Neural cell (in vitro differentiated cells): ENCODE results near the gene PRXL2A. TPM values are rescaled to one million over a fixed set of nuclear protein-coding genes. Genes with fewer than 3 reads are reported as not detected.
"Not testable (repeated sequence)": the region's sequence is repeated elsewhere in the genome, so short reads cannot be mapped to it uniquely, and the experiment has no call there.

Source experiments
- H2AFZ ChIP-seq: fragments of 200-600, 300-800 bp; sonication (generic), shearing (Covaris generic); 2 replicates; pipeline ENCODE4 v1.6.0; 2014; ENCODE audit warnings: low read depth, mild to moderate bottlenecking, antibody characterized with exemption, low read length, moderate library complexity
- H3F3A ChIP-seq: fragments of 200-600 bp; shearing (Covaris generic); 2 replicates; pipeline ENCODE4 v1.6.1; 2016; ENCODE audit warnings: mild to moderate bottlenecking, moderate library complexity, mixed read lengths, antibody characterized with exemption, low read length; ENCODE audit not compliant: insufficient read depth, poor library complexity, severe bottlenecking
- H3K27ac ChIP-seq: fragments of 200-600, 300-800 bp; sonication (generic), shearing (Covaris generic); 2 replicates; pipeline ENCODE4 v1.5.1; 2014; ENCODE audit warnings: mild to moderate bottlenecking, low read length, moderate library complexity
- H3K27me3 ChIP-seq: fragments of 300-800, 200-600 bp; sonication (generic), shearing (Covaris generic); 2 replicates; pipeline ENCODE4 v1.6.0; 2014; ENCODE audit warnings: mild to moderate bottlenecking, low read depth, low read length, moderate library complexity; ENCODE audit not compliant: insufficient read depth
- H3K36me3 ChIP-seq: fragments of 300-800, 200-600 bp; sonication (generic), shearing (Covaris generic); 2 replicates; pipeline ENCODE4 v1.5.1; 2014; ENCODE audit warnings: mild to moderate bottlenecking, antibody characterized with exemption, low read length, moderate library complexity; ENCODE audit not compliant: insufficient read depth
- H3K4me2 ChIP-seq: fragments of 300-800, 200-600 bp; sonication (generic), shearing (Covaris generic); 2 replicates; pipeline ENCODE4 v1.6.0; 2014; ENCODE audit warnings: mild to moderate bottlenecking, low read length
- H3K4me3 ChIP-seq: fragments of 300-800, 200-600 bp; sonication (generic), shearing (Covaris generic); 2 replicates; pipeline ENCODE4 v1.5.1; 2014; ENCODE audit warnings: mild to moderate bottlenecking, low read length, moderate library complexity
- H3K79me2 ChIP-seq: fragments of 200-600 bp; shearing (Covaris generic); replicated peaks from 2 replicates; pipeline ENCODE4 v1.6.0; 2014; ENCODE audit warnings: mild to moderate bottlenecking, low read length, moderate library complexity; ENCODE audit not compliant: insufficient read depth
- H3K9ac ChIP-seq: fragments of 300-800, 200-600 bp; sonication (generic), shearing (Covaris generic); 2 replicates; pipeline ENCODE4 v1.6.1; 2016; ENCODE audit warnings: mild to moderate bottlenecking, low read length, mixed read lengths
- H3K9me2 ChIP-seq: fragments of 200-600 bp; shearing (Covaris generic); 2 replicates; pipeline ENCODE4 v1.6.1; 2016; ENCODE audit warnings: mild to moderate bottlenecking, low read length, mixed read lengths; ENCODE audit not compliant: insufficient read depth
- H3K9me3 ChIP-seq: fragments of 200-600, 300-800 bp; sonication (generic), shearing (Covaris generic); 2 replicates; pipeline ENCODE4 v1.6.1; 2016; ENCODE audit warnings: mild to moderate bottlenecking, mixed run types, low read length, moderate library complexity, mixed read lengths
- H4K20me1 ChIP-seq: fragments of 200-600 bp; shearing (Covaris generic); 2 replicates; pipeline ENCODE4 v1.6.1; 2016; ENCODE audit warnings: mild to moderate bottlenecking, mixed run types; ENCODE audit not compliant: insufficient read depth
- EP300 ChIP-seq: fragments of 450-650 bp; conservative IDR thresholded peaks from 2 replicates; pipeline ENCODE4 v1.6.1; 2014; ENCODE audit warnings: antibody characterized with exemption, mild to moderate bottlenecking, moderate library complexity; ENCODE audit not compliant: poor library complexity, severe bottlenecking
- EZH2 ChIP-seq: fragments of 200-600, 300-800 bp; shearing (Covaris generic), sonication (generic); IDR thresholded peaks from 2 replicates; pipeline ENCODE4 v1.6.1; 2014; ENCODE audit warnings: antibody characterized with exemption, low read length, borderline replicate concordance, mild to moderate bottlenecking; ENCODE audit not compliant: insufficient read depth, poor library complexity, severe bottlenecking
- MXI1 ChIP-seq: fragments of 450-650 bp; conservative IDR thresholded peaks from 2 replicates; pipeline ENCODE4 v1.6.1; 2014; ENCODE audit warnings: antibody characterized with exemption, mild to moderate bottlenecking; ENCODE audit not compliant: poor library complexity, severe bottlenecking
- POLR2AphosphoS5 ChIP-seq: IDR thresholded peaks from 2 replicates; pipeline ENCODE4 v1.6.1; 2012
- RAD21 ChIP-seq: fragments of 450-650 bp; conservative IDR thresholded peaks from 2 replicates; pipeline ENCODE4 v1.6.1; 2014; ENCODE audit warnings: antibody characterized with exemption, mild to moderate bottlenecking, moderate library complexity
- SMC3 ChIP-seq: fragments of 450-650 bp; conservative IDR thresholded peaks from 2 replicates; pipeline ENCODE4 v1.6.1; 2014; ENCODE audit warnings: antibody characterized with exemption, mild to moderate bottlenecking, moderate library complexity; ENCODE audit not compliant: poor library complexity
- TAF1 ChIP-seq: IDR thresholded peaks from 2 replicates; pipeline ENCODE4 v1.6.1; 2012; ENCODE audit warnings: low read depth
- polyA plus RNA-seq: library from polyadenylated mRNA; depleted of rRNA; stranded (reverse); fragments of >200 nt; gene quantifications from 2 replicates; pipeline ENCODE4 v1.2.3, GENCODE V29; 2014
- TF ChIP-seq, protein P1 (sequence below): fragments of 450-650 bp; IDR thresholded peaks from 2 replicates; pipeline ENCODE4 v1.5.1; 2014; ENCODE audit warnings: antibody characterized with exemption, mild to moderate bottlenecking, moderate library complexity; ENCODE audit not compliant: poor library complexity, severe bottlenecking
- TF ChIP-seq, protein P2 (sequence below): IDR thresholded peaks from 2 replicates; pipeline ENCODE4 v1.6.1; 2012; ENCODE audit warnings: borderline replicate concordance

The PRXL2A gene
- polyA plus RNA-seq, 1 donor from 2014 or later = 60.5 TPM

DNA sequence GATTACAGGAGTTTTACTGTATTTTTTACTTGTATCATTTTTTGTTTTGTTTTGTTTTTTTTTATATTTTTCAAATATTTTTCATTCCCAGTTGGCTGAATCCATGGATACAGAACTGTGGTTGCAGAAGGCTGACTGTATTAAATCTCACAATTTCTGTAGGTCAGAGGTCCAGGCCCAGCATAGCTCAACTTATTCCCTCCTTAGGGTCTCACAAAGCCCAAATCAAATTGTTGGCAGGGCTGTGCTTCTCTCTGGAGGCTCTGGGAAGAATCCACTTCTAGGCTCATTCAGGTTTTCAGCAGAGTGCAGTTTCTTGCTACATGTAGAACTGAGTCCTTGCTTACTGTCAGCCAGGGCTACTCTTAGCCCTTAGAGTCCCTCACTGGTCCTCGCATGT lies 68.3 kb downstream of the PRXL2A start:
- no peaks in the 10 kb centered on the region for H3K27me3 ChIP-seq
- no peaks in the 10 kb centered on the region for H3K36me3 ChIP-seq
- peaks cover 52% of the 10 kb centered on the region for H3K79me2 ChIP-seq
- no peak overlapping the region for H3K4me2 ChIP-seq
- H2AFZ ChIP-seq = no peak overlapping the region
- no peak overlapping the region for H3K27ac ChIP-seq
- no peaks in the 10 kb centered on the region for H3K9me2 ChIP-seq
- TF ChIP-seq TAF1 (no peak), SMC3 (no peak), RAD21 (no peak)
- no peaks in the 10 kb centered on the region for H4K20me1 ChIP-seq
- no peaks in the 10 kb centered on the region for H3F3A ChIP-seq
- no peak overlapping the region for H3K9ac ChIP-seq
- no peaks in the 10 kb centered on the region for H3K9me3 ChIP-seq
- H3K4me3 ChIP-seq = no peak overlapping the region

DNA sequence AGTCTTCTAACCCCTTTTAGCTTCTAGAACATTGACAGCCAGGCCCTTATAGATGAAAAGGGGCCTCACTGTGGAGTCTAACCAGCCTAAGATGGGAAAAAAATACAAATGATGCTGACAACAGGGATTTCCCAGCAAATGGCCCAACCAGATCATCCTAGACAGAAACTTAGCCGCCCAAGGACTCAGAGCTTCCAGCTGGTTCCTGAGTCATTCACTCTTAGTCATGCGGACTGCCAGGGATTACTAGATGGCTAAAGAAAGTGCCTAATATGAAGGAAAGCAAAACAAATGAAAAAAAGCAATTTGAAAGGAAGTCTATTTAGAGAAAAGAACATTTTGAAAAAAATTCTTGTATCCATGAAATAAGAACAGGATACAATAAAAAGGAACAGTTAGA lies 69.5 kb downstream of the PRXL2A start:
- Histone ChIP-seq H3K9ac (no peak overlapping the region), H3K36me3 (no peaks in the 10 kb centered on the region), H3K79me2 (peaks cover 49% of the 10 kb centered on the region), H3K27ac (no peak overlapping the region), H3K4me2 (no peak overlapping the region), H3K27me3 (no peaks in the 10 kb centered on the region), H4K20me1 (no peaks in the 10 kb centered on the region), H2AFZ (no peak overlapping the region), H3K4me3 (no peak overlapping the region), H3K9me3 (no peaks in the 10 kb centered on the region), H3F3A (no peaks in the 10 kb centered on the region), H3K9me2 (no peaks in the 10 kb centered on the region)
- no peak for TF ChIP-seq POLR2AphosphoS5
- TF ChIP-seq EP300 = no peak
- TF ChIP-seq, protein P1, sequence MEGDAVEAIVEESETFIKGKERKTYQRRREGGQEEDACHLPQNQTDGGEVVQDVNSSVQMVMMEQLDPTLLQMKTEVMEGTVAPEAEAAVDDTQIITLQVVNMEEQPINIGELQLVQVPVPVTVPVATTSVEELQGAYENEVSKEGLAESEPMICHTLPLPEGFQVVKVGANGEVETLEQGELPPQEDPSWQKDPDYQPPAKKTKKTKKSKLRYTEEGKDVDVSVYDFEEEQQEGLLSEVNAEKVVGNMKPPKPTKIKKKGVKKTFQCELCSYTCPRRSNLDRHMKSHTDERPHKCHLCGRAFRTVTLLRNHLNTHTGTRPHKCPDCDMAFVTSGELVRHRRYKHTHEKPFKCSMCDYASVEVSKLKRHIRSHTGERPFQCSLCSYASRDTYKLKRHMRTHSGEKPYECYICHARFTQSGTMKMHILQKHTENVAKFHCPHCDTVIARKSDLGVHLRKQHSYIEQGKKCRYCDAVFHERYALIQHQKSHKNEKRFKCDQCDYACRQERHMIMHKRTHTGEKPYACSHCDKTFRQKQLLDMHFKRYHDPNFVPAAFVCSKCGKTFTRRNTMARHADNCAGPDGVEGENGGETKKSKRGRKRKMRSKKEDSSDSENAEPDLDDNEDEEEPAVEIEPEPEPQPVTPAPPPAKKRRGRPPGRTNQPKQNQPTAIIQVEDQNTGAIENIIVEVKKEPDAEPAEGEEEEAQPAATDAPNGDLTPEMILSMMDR = no peak
- TF ChIP-seq TAF1 = no peak
- no peak for TF ChIP-seq EZH2
- TF ChIP-seq, protein P2, sequence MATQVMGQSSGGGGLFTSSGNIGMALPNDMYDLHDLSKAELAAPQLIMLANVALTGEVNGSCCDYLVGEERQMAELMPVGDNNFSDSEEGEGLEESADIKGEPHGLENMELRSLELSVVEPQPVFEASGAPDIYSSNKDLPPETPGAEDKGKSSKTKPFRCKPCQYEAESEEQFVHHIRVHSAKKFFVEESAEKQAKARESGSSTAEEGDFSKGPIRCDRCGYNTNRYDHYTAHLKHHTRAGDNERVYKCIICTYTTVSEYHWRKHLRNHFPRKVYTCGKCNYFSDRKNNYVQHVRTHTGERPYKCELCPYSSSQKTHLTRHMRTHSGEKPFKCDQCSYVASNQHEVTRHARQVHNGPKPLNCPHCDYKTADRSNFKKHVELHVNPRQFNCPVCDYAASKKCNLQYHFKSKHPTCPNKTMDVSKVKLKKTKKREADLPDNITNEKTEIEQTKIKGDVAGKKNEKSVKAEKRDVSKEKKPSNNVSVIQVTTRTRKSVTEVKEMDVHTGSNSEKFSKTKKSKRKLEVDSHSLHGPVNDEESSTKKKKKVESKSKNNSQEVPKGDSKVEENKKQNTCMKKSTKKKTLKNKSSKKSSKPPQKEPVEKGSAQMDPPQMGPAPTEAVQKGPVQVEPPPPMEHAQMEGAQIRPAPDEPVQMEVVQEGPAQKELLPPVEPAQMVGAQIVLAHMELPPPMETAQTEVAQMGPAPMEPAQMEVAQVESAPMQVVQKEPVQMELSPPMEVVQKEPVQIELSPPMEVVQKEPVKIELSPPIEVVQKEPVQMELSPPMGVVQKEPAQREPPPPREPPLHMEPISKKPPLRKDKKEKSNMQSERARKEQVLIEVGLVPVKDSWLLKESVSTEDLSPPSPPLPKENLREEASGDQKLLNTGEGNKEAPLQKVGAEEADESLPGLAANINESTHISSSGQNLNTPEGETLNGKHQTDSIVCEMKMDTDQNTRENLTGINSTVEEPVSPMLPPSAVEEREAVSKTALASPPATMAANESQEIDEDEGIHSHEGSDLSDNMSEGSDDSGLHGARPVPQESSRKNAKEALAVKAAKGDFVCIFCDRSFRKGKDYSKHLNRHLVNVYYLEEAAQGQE = no peak
- no peak for TF ChIP-seq RAD21
- no peak for TF ChIP-seq SMC3
- no peak for TF ChIP-seq MXI1

DNA sequence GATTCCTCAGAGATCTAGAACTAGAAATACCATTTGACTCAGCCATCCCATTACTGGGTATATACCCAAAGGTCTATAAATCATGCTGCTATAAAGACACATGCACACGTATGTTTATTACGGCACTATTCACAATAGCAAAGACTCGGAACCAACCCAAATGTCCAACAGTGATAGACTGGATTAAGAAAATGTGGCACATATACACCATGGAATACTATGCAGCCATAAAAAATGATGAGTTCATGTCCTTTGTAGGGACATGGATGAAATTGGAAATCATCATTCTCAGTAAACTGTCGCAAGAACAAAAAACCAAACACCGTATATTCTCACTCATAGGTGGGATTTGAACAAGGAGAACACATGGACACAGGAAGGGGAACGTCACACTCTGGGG lies 72.0 kb downstream of the PRXL2A start:
- not testable (repeated sequence) for H3K4me3 ChIP-seq, H3K27me3 ChIP-seq, H4K20me1 ChIP-seq, H3K9ac ChIP-seq, H3K36me3 ChIP-seq, H3K9me3 ChIP-seq, H3F3A ChIP-seq, H3K27ac ChIP-seq, H3K4me2 ChIP-seq, H2AFZ ChIP-seq, H3K9me2 ChIP-seq
- peaks cover 48% of the 10 kb centered on the region for H3K79me2 ChIP-seq
